A172 (cell line): ENCODE measurements around the gene SRPRA. TPM values are rescaled to one million over a fixed set of nuclear protein-coding genes. Genes with fewer than 3 reads are reported as not detected.

ENCODE experiments used
- DNase-seq: peaks from one replicate; pipeline ENCODE4 v3.0.0-alpha.2; 2015; ENCODE audit warnings: low spot score
- total RNA-seq: library from RNA; depleted of rRNA; stranded (reverse); fragments of >200 nt; shearing (Covaris generic); gene quantifications from 2 replicates; pipeline ENCODE4 v1.2.3, GENCODE V29; 2014; rRNA removed

Gene SRPRA
- total RNA-seq, 1 experiment from 2014 or later: 67.2 TPM

DNA sequence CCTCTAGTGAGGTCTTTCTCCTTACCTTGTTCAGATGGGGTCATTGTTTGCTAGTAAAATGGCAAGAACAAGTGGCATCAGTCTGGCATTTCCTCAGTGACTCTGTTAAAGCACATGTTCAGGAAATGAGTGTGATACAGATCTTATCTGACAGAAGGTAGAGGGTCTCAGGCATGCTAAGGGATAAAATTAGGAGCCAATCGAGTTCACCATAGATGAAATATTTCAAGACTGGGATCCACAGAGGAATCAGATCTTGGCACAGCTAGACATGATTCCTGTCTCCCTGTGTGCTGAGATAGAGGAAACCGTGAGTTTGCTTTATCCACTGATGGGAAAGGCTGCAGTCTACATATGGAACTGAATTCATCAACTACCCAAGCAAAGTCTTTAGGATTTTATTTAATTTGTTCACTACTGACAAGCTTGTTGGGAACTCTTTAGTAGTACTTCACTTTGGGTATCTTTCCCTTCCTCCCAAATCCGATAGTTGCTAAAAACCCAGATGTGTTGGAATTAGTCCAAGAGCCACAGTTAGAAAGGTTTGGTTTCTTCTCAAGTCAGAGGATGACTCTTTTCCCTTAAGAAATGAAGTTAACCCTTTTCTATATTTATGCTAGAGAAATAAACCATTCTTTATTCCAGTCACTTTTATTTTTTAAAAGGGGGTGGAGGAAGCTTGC, 38.7 kb downstream of the SRPRA start:
- DNase-seq: no peak

DNA sequence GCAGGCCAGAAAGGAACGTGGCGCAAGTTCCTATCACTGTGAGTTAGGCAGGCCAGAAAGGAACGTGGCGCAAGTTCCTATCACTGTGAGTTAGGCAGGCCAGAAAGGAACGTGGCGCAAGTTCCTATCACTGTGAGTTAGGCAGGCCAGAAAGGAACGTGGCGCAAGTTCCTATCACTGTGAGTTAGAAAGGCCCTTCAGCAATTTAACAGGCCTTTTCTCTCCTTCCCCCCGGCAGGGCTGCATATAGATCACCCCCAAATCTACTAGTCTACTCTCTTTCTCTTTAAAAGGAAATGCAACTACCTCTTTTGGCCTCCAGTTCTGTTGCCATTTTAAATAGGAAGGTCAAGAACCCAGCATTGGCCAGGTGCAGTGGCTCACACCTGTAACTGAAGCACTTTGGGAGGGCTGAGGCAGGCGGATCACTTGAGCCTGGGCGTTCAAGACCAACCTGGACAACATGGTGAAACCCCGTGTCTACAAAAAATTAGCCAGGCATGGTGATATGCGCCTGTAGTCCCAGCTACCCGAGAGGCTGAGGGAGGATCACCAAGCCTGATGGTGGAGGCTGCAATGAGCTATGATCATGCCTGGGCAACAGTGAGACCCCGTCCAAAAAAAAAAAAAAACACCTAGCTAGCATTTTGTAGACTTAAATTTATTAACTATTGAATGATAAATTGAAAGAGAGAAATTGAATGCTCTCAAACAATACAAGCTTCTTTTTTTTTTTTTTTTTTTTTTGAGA, 42.2 kb downstream of the SRPRA start:
- no peak for DNase-seq

DNA sequence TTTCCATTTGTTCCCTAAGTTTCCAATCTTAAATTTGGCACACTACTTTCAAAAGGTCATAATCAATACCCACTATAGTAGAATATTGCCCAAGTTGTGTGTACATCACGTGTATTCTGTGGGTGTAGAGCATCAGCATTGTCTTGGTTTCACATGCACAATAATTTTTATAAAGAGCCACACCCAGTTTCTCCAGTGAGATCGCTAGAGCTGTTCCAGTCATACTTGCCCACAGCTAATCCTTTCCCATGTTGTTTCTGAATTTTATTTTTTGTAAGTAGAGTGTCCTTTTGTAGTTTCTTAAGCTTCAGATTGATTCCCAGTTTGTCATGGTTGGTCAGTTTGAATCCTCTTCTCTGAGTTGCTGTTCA, 43.4 kb downstream of the SRPRA start:
- DNase-seq: no peak

DNA sequence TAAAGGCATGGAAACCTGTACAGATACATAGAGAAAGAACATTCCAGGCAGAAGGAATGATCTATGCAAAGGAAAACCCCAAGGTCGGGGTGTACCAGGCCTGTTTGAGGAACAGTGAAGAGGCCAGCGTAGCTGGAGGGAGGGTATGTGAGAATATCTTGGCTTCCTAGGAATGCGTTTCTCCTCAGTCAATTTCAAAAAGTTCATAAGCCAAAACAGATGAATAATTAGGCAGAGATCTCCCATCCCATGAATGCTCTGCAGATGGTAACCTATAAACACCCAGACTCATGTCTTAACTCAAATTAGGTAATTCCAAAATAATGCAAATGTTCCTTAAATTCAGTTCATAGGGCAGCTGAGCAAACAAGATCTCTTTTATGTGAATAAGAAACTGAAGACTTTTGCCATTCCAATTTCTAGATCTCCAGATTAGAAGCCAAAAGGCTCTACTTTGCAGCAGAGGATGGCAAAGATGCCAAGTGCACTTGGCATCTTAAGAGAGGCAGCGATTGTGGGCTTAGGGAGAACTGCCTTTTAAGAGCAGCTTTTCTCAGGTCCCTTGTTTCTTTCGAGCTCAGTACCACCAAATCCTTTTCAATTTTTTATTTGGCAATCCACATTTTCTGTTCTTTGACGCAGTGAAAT, 43.9 kb downstream of the SRPRA start:
- DNase-seq: no peak

DNA sequence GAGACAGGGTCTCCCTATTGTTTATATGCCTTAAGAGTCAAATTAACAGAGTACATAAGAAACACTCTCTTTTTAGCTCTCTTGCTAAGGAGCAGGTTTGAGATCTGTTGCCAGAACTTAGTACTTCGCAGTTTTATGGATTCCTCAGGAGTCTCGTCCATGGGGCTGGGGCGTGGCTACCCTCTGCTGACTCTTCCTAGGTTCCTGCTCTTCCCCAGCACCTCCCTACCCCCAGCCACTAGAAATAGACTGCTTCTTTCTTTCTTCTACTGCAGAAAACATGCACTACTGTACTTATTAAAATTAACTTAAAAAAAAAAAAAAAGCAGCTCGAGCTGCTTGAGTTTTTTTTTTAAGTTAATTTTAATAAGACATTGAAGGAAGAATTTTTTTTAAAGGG, 49.1 kb downstream of the SRPRA start:
- no peak for DNase-seq

DNA sequence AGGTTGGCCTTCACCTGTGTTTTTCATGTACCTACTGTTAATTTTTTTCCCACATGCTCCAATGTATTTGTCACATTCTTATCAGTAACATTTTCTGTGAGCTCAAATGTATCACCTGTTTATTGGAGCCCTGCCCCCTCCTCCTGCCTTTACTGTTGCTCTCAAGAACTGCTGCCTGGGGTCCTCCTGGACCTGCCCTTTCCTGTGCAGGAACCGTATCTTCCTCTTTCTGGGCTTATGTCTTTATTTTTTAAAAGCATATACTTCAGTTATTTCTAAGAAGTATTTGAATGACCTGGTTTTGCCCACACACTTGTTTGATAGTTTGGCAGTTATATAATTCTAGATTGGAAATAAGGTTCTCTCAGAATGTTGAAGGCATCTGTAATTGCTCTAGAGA, 51.2 kb downstream of the SRPRA start:
- no peak for DNase-seq

DNA sequence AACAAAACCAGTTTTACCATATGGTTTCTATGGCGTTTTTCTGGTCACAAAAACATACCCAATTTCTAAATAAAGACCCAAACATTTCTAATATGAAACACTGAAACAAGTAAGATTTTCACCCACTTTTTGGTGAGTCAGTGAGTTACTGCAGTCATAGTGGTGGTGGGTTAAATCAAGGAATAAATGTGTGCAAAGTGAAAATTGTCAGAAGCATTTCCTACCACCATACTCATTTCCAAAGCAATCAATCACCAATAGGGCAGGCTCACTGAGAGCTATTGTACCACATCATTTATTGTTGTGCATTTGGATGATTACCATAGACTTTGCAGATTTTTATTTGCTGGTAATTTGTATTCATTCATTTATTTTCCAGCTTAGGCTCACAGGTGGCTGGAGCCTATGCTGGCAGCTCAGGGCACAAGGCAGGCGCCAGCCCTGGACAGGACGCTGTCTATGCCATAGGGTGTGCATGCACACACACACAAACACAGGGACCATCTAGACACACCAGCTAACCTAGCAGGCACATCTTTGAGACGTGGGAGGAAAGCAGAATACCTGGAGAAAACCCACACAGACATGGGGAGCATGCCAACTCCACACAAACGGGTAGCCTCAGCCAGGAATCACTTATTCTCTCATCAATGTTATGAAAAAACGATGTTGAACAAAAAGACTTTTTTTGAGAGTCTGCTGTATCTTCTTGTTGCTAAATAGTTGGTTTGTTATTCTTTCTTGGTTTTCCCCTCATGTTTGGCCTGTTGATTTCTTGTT, 52.0 kb downstream of the SRPRA start:
- no peak for DNase-seq

DNA sequence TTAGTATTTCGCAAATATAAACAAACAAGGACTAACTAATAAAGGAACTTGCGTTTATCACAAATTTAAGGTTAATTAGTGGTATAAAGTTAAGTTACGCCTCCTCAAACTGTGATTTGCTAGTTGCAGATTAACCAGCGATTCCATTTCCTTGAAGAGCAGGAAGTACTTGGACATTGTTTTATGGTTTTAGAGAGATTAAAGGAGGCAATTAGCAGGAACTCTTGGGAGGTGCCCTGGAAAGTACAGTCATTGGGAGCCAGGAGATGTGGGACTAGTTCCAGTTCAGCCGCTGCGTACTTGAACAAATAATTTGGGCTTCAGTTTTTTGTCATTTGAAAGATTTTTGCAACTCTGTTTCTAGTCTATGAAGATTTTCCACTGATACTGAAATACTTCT, 53.9 kb downstream of the SRPRA start:
- no peak for DNase-seq

DNA sequence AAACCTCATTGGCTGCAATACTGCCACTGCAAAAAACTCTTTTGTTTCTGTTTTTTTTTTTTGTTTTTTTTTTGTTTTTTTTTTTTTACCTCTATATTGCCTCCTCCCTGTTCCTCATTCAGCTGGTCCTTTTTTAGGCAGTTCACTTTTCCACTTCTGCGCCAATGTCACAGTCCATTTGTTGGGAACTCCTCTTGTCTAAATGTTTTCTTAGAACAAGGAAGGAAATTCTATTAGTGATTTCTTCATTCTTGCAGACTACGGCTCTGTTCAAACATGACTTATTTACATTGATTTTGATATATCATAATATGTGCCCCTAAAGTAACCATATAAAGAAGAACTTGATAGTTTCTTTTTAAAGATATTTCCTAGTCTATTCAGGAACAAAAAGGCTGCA, 54.3 kb downstream of the SRPRA start:
- DNase-seq: no peak

Other genes starting within 250 kb of the SRPRA start
- gene CDON, start 206.0 kb downstream of the SRPRA start, total RNA-seq: 8.9 TPM in 2 replicates
- 12.1 and 16.8 TPM in 2 replicates for gene RPUSD4, start 57.2 kb downstream of the SRPRA start, total RNA-seq
- gene FAM118B, start 57.1 kb downstream of the SRPRA start, total RNA-seq: 25.4 and 34.5 TPM in 2 replicates
- gene FOXRED1, start 259 bp upstream of the SRPRA start, total RNA-seq: 22.6 and 28.1 TPM in 2 replicates
- gene TIRAP, start 14.2 kb upstream of the SRPRA start, total RNA-seq: 2.3 and 4.1 TPM in 2 replicates
- 16.2 and 16.6 TPM in 2 replicates for gene DCPS, start 35.2 kb upstream of the SRPRA start, total RNA-seq
- 16.7 and 19.4 TPM in 2 replicates for gene ST3GAL4, start 86.8 kb upstream of the SRPRA start, total RNA-seq